IPS-18c (cell line): ENCODE results near the gene DOCK7.
"Not testable (repeated sequence)": the region's sequence is repeated elsewhere in the genome, so short reads cannot be mapped to it uniquely, and the experiment has no call there.

Source experiments
- H3K4me3 ChIP-seq: 2 replicates; pipeline ENCODE4 v1.7.0; 2013; ENCODE audit warnings: low read depth, mild to moderate bottlenecking, low read length, moderate library complexity; ENCODE audit not compliant: insufficient read depth
- H3K9me3 ChIP-seq: one replicate; pipeline ENCODE4 v1.6.1; 2013; ENCODE audit warnings: mild to moderate bottlenecking, low read length, moderate library complexity; ENCODE audit not compliant: control insufficient read depth, insufficient read depth

Gene DOCK7

GRCh38 chr1:62706985-62707743 is 19.0 kb upstream of the DOCK7 start:
- H3K4me3 ChIP-seq, result no peak overlapping the region
- H3K9me3 ChIP-seq, result peaks cover 6% of the 10 kb centered on the region

- not testable (repeated sequence) for H3K4me3 ChIP-seq, H3K9me3 ChIP-seq
Measured at GRCh38 chr1:62698161-62698560, 10.0 kb upstream of the DOCK7 start.

- not testable (repeated sequence) for H3K9me3 ChIP-seq, H3K4me3 ChIP-seq
Measured at GRCh38 chr1:62694479-62694878, 6.3 kb upstream of the DOCK7 start.

GRCh38 chr1:62693123-62693522 is 4.9 kb upstream of the DOCK7 start:
- Histone ChIP-seq H3K9me3 (peaks cover 2% of the 10 kb centered on the region), H3K4me3 (no peak overlapping the region)

- H3K4me3 ChIP-seq, result no peak overlapping the region
- H3K9me3 ChIP-seq, result peaks cover 2% of the 10 kb centered on the region
Measured at GRCh38 chr1:62691062-62691844, 3.1 kb upstream of the DOCK7 start.

- Histone ChIP-seq H3K9me3 (peaks cover 2% of the 10 kb centered on the region), H3K4me3 (no peak overlapping the region)
Measured at GRCh38 chr1:62689524-62689923, 1.3 kb upstream of the DOCK7 start.

GRCh38 chr1:62688687-62689085 is 500 bp upstream of the DOCK7 start:
- Histone ChIP-seq H3K4me3 (peak overlapping the region; percentile 93), H3K9me3 (peaks cover 2% of the 10 kb centered on the region)

GRCh38 chr1:62687421-62687902 is 724 bp downstream of the DOCK7 start:
- peaks cover 2% of the 10 kb centered on the region for H3K9me3 ChIP-seq
- peak overlapping the region; percentile 93 for H3K4me3 ChIP-seq

- Histone ChIP-seq H3K9me3 (peaks cover 2% of the 10 kb centered on the region), H3K4me3 (peak overlapping the region; percentile 93; the same call in 1 of the 2 replicates)
Measured at GRCh38 chr1:62686822-62687221, 1.4 kb downstream of the DOCK7 start.

GRCh38 chr1:62685431-62685859 is 2.7 kb downstream of the DOCK7 start:
- Histone ChIP-seq H3K4me3 (no peak overlapping the region), H3K9me3 (peaks cover 2% of the 10 kb centered on the region)

GRCh38 chr1:62682531-62682930 is 5.7 kb downstream of the DOCK7 start:
- Histone ChIP-seq H3K4me3 (no peak overlapping the region), H3K9me3 (no peaks in the 10 kb centered on the region)

GRCh38 chr1:62680992-62681391 is 7.2 kb downstream of the DOCK7 start:
- H3K4me3 ChIP-seq, H3K9me3 ChIP-seq: not testable (repeated sequence)

- H3K4me3 ChIP-seq, result not testable (repeated sequence)
Measured at GRCh38 chr1:62677822-62678221, 10.4 kb downstream of the DOCK7 start.

GRCh38 chr1:62676611-62677356 is 11.4 kb downstream of the DOCK7 start:
- H3K4me3 ChIP-seq, result no peak overlapping the region
- no peaks in the 10 kb centered on the region for H3K9me3 ChIP-seq

More at GRCh38 chr1:62677822-62678221, 10.4 kb downstream of the DOCK7 start:
- H3K9me3 ChIP-seq, result not testable (repeated sequence)

GRCh38 chr1:62673629-62674028 is 14.6 kb downstream of the DOCK7 start:
- Histone ChIP-seq H3K4me3 (no peak overlapping the region), H3K9me3 (no peaks in the 10 kb centered on the region)

- H3K9me3 ChIP-seq, result no peaks in the 10 kb centered on the region
- no peak overlapping the region for H3K4me3 ChIP-seq
Measured at GRCh38 chr1:62672029-62672428, 16.2 kb downstream of the DOCK7 start.

GRCh38 chr1:62654744-62655143 is 33.4 kb downstream of the DOCK7 start:
- no peaks in the 10 kb centered on the region for H3K9me3 ChIP-seq

More at GRCh38 chr1:62654744-62655143, 33.4 kb downstream of the DOCK7 start:
- no peak overlapping the region for H3K4me3 ChIP-seq
